Measurements from ENCODE around the gene MYO5B. TPM values are rescaled to one million over a fixed set of nuclear protein-coding genes. Genes with fewer than 3 reads are reported as not detected.

The MYO5B gene
- total and polyA plus RNA-seq, 9 of the 15 experiments (the other 6 are each of a cell fraction or from before 2014, with no cell fraction given): 0.07 to 0.42 (median 0.28) TPM

- Histone ChIP-seq H3K27ac (ENCODE audit: extremely low read depth, low read depth, low read length) (no peak overlapping the region), H3K36me3 (ENCODE audit: control insufficient read depth, insufficient read depth, low read length) (no peaks in the 10 kb centered on the region), H3K9me3 (replicated peaks; ENCODE audit: control insufficient read depth, insufficient read depth, low read depth, low read length) (no peaks in the 10 kb centered on the region), H2AFZ (ENCODE audit: low read depth, low read length) (no peak overlapping the region), H3K4me3 (no peak overlapping the region), H3K4me1 (replicated peaks in 1 of 2; ENCODE audit: control insufficient read depth in 2 of 2, insufficient read depth in 2 of 2, low read length in 2 of 2) (no peaks in the 10 kb centered on the region), H3K9me1 (ENCODE audit: control insufficient read depth, insufficient read depth, low read length) (no peaks in the 10 kb centered on the region), H3K27me3 (ENCODE audit: control insufficient read depth in 2 of 2, insufficient read depth in 2 of 2, low read length in 2 of 2) (peaks cover 0 to 11% of the 10 kb centered on the region in 2 experiments; a peak in 1 of 5 replicates), H3K79me2 (ENCODE audit: control insufficient read depth, insufficient read depth, low read length) (no peaks in the 10 kb centered on the region), H3K9ac (ENCODE audit: insufficient read depth in 1 of 2, low read depth in 2 of 2, low read length in 2 of 2) (no peak overlapping the region), H3K4me2 (ENCODE audit: insufficient read depth, low read length) (no peak overlapping the region), H4K20me1 (replicated peaks; ENCODE audit: control insufficient read depth, insufficient read depth, low read length) (no peaks in the 10 kb centered on the region)
- no peak for ATAC-seq
- ChIA-PET CTCF (ENCODE audit: low intra/inter-chr PET ratio) (no interaction called here), POLR2A (no interaction called here)
- DNase-seq (ENCODE audit: extremely low read depth in 1 of 4, low spot score in 3 of 4): no peak
- no TSS peak for BruUV-seq (replicated peaks)
- in situ Hi-C loops (cut with MboI) (no loop called here), intact Hi-C loops (cut with micrococcal nuclease) (no loop called here)
- no peak for FAIRE-seq
- WGBS (ENCODE audit: insufficient coverage, low coverage, missing lambda C conversion rate): 0% methylated on average over 3 of the region's 3 CpGs
- TF ChIP-seq ZNF77 (CRISPR knock-in tag; IDR thresholded peaks at IDR 0.05) (no peak), NR2F6 (CRISPR knock-in tag; IDR thresholded peaks at IDR 0.05) (no peak), ZNF696 (CRISPR knock-in tag; conservative IDR thresholded peaks at IDR 0.05) (no peak), ELF1 (tag; IDR thresholded peaks at IDR 0.05) (no peak), ILF3 (IDR thresholded peaks at IDR 0.05; ENCODE audit: borderline replicate concordance) (no peak), MTA1 (IDR thresholded peaks at IDR 0.05; ENCODE audit: borderline replicate concordance) (no peak), ZNF347 (CRISPR knock-in tag; IDR thresholded peaks at IDR 0.05; ENCODE audit: low read depth) (no peak), MXI1 (IDR thresholded peaks at IDR 0.05; ENCODE audit: low read depth, low read length) (no peak)
- TF ChIP-seq, protein P1, sequence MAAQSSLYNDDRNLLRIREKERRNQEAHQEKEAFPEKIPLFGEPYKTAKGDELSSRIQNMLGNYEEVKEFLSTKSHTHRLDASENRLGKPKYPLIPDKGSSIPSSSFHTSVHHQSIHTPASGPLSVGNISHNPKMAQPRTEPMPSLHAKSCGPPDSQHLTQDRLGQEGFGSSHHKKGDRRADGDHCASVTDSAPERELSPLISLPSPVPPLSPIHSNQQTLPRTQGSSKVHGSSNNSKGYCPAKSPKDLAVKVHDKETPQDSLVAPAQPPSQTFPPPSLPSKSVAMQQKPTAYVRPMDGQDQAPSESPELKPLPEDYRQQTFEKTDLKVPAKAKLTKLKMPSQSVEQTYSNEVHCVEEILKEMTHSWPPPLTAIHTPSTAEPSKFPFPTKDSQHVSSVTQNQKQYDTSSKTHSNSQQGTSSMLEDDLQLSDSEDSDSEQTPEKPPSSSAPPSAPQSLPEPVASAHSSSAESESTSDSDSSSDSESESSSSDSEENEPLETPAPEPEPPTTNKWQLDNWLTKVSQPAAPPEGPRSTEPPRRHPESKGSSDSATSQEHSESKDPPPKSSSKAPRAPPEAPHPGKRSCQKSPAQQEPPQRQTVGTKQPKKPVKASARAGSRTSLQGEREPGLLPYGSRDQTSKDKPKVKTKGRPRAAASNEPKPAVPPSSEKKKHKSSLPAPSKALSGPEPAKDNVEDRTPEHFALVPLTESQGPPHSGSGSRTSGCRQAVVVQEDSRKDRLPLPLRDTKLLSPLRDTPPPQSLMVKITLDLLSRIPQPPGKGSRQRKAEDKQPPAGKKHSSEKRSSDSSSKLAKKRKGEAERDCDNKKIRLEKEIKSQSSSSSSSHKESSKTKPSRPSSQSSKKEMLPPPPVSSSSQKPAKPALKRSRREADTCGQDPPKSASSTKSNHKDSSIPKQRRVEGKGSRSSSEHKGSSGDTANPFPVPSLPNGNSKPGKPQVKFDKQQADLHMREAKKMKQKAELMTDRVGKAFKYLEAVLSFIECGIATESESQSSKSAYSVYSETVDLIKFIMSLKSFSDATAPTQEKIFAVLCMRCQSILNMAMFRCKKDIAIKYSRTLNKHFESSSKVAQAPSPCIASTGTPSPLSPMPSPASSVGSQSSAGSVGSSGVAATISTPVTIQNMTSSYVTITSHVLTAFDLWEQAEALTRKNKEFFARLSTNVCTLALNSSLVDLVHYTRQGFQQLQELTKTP (IDR thresholded peaks at IDR 0.05; ENCODE audit: low read depth in 1 of 2, partially characterized antibody in 2 of 2): no peak
- TF ChIP-seq, protein P2, sequence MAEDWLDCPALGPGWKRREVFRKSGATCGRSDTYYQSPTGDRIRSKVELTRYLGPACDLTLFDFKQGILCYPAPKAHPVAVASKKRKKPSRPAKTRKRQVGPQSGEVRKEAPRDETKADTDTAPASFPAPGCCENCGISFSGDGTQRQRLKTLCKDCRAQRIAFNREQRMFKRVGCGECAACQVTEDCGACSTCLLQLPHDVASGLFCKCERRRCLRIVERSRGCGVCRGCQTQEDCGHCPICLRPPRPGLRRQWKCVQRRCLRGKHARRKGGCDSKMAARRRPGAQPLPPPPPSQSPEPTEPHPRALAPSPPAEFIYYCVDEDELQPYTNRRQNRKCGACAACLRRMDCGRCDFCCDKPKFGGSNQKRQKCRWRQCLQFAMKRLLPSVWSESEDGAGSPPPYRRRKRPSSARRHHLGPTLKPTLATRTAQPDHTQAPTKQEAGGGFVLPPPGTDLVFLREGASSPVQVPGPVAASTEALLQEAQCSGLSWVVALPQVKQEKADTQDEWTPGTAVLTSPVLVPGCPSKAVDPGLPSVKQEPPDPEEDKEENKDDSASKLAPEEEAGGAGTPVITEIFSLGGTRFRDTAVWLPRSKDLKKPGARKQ (CRISPR knock-in tag; IDR thresholded peaks at IDR 0.05): no peak
These were observed 228.9 kb downstream of the MYO5B start for GRCh38 chr18:49966090-49966489.
